Stimulated activated effector memory CD8-positive, alpha-beta T cell treated with anti-CD3 and anti-CD28 coated beads, Interleukin-12 subunit alpha, Interleukin-12 subunit beta, amount 100 ng/mL, for 72 hours (primary cell): Measurements from ENCODE around the gene CISD2.
A peak's percentile ranks its signal among the peaks of the same experiment; 100 is the strongest.
"Not testable (repeated sequence)": the region's sequence is repeated elsewhere in the genome, so short reads cannot be mapped to it uniquely, and the experiment has no call there.

ENCODE experiments used
- ATAC-seq: fragments of 150-1000 bp; cut with Tn5 transposase; 2 replicates; pipeline ENCODE4 v1.10.0; 2021
- DNase-seq, 2 donors: peaks; one replicate each; pipeline ENCODE4 v3.0.0; 2021 to 2022; ENCODE audit warnings: low spot score in 2 of 2
- H3K27ac Mint-ChIP-seq: one replicate; pipeline ENCODE4 v1.8.0; 2022; ENCODE audit warnings: mild to moderate bottlenecking, mixed read lengths
- H3K36me3 Mint-ChIP-seq: one replicate; pipeline ENCODE4 v1.8.0; 2022; ENCODE audit warnings: mild to moderate bottlenecking, mixed read lengths
- H3K4me1 Mint-ChIP-seq: one replicate; pipeline ENCODE4 v1.8.0; 2022; ENCODE audit warnings: mixed read lengths
- H3K4me3 Mint-ChIP-seq: one replicate; pipeline ENCODE4 v1.8.0; 2022; ENCODE audit warnings: mild to moderate bottlenecking, mixed read lengths
- H3K9me3 Mint-ChIP-seq: one replicate; pipeline ENCODE4 v1.8.0; 2022; ENCODE audit warnings: mixed read lengths

The CISD2 gene

DNA sequence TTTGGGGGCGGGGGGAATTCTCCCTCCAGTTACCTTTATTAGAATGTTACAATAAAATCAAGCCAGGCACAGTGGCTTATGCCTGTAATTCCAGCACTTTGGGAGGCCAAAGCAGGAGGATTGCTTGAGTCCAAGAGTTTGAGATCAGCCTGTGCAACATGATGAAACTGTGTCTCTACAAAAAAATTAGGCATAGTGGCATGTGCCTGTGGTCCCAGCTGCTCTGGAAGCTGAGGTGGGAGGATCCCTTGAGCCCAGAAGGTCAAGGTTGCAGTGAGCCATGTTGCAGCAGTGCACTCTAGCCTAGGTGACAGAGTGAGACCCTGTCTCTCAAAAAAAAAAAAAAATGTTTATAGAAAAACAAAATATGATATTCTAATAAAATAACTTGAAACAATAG is 36.1 kb upstream of the CISD2 start:
- Mint-ChIP-seq H3K36me3 (no peaks in the 10 kb centered on the region), H3K9me3 (no peaks in the 10 kb centered on the region), H3K4me3 (no peak overlapping the region), H3K27ac (no peak overlapping the region), H3K4me1 (peaks cover 21% of the 10 kb centered on the region)
- no peak for ATAC-seq
- DNase-seq: no peak

DNA sequence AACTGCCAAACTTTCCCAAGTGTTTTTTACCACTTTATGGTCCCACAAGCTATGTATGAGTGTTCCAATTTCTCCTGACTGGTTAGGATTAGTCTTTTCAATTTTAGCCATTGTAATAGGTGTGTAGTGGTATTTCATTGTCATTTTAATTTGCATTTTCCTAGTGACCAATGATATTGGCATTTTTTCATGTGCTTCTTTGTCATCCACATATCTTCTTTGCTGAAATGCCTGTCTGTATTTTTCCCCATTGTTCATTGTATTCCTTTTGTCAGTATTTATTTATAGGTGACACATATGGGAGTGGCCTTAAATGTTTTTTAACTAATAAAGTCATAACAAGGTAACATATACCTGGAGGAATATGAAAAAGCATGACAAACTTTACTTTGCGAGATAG is 32.2 kb upstream of the CISD2 start:
- Mint-ChIP-seq H3K27ac (no peak overlapping the region), H3K4me3 (no peak overlapping the region), H3K4me1 (peaks cover 7% of the 10 kb centered on the region), H3K36me3 (no peaks in the 10 kb centered on the region), H3K9me3 (no peaks in the 10 kb centered on the region)
- ATAC-seq (no peak), DNase-seq (no peak)

- H3K4me1 Mint-ChIP-seq: peaks cover 5% of the 10 kb centered on the region
- H3K36me3 Mint-ChIP-seq: no peaks in the 10 kb centered on the region
- ATAC-seq (no peak), DNase-seq (no peak)
- H3K27ac Mint-ChIP-seq: no peak overlapping the region
- no peaks in the 10 kb centered on the region for H3K9me3 Mint-ChIP-seq
- H3K4me3 Mint-ChIP-seq: no peak overlapping the region
These were observed 26.4 kb upstream of the CISD2 start for GRCh38 chr4:102842367-102842766.

DNA sequence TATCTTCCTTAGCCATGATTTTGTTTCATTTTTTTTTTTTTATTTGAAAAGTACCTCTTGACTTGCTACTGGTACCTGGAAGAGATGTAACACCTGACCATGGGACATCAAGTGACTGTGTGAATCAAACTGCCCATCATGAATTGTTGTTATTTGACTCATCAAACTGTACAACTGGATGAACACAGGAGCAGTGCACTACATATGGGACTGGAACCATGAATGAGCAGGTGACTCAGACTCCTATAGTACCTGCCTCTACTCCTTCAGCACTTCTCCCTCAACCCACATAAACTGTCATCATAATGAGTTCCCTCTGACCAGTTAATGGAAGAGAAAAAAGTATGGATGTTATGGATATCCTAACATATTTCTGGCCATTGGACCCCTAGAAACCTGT is 25.5 kb upstream of the CISD2 start:
- ATAC-seq (peak; percentile 55), DNase-seq (no peak)
- H3K9me3 Mint-ChIP-seq: no peaks in the 10 kb centered on the region
- H3K4me1 Mint-ChIP-seq: peaks cover 5% of the 10 kb centered on the region
- H3K36me3 Mint-ChIP-seq: no peaks in the 10 kb centered on the region
- H3K27ac Mint-ChIP-seq: no peak overlapping the region
- H3K4me3 Mint-ChIP-seq: no peak overlapping the region

DNA sequence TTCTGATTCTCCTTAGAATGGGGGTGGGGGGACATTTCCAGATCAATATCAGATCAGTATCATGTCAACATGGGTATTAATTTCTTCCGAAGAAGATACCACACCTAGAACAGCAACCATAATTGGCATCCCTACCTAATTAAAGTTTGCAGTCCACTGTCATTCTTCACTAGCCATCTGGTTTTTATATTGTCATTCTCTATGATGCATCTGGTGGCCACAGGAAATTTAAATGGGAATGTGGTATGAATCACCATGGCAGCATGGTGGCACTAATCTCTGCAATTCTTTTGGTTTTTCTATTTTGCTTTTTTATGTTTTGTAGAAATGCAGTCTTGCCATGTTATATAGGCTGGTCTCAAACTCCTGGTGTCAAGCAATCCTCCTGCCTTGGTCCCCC is 24.9 kb upstream of the CISD2 start:
- no peaks in the 10 kb centered on the region for H3K36me3 Mint-ChIP-seq
- no peak overlapping the region for H3K4me3 Mint-ChIP-seq
- DNase-seq (no peak), ATAC-seq (no peak)
- H3K9me3 Mint-ChIP-seq: no peaks in the 10 kb centered on the region
- H3K27ac Mint-ChIP-seq: no peak overlapping the region
- H3K4me1 Mint-ChIP-seq: peaks cover 5% of the 10 kb centered on the region

GRCh38 chr4:102847687-102848086 is 21.1 kb upstream of the CISD2 start:
- H3K4me3 Mint-ChIP-seq: no peak overlapping the region
- no peak overlapping the region for H3K27ac Mint-ChIP-seq
- peaks cover 8% of the 10 kb centered on the region for H3K4me1 Mint-ChIP-seq
- H3K36me3 Mint-ChIP-seq: no peaks in the 10 kb centered on the region
- ATAC-seq: no peak
- H3K9me3 Mint-ChIP-seq: no peaks in the 10 kb centered on the region
- DNase-seq: no peak

DNA sequence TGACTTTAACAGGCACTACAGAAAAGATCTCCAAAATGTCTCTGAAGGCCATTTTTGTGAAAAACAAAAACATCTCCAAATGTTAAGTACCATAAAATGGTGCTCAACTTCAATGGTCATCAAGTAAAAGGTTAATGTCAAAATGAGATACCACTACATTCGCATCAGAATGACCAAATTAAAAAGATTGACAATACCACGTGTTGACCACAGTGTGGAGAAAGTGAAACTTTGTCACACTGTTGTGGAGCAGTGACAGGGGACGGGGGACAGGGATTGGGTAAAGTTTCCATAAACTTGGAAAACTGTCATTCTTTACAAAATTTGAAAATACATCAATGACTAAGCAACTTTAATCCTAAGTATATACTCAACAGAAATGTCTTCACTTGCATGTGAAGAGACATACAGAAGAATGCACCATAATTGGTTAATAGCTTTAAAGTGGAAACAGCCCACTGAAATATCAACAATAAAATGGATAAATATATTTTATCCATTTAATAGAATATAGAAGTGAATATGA is 19.1 kb upstream of the CISD2 start:
- no peak for DNase-seq
- no peak for ATAC-seq
- Mint-ChIP-seq H3K36me3 (no peaks in the 10 kb centered on the region), H3K9me3 (no peaks in the 10 kb centered on the region), H3K27ac (no peak overlapping the region), H3K4me1 (peaks cover 5% of the 10 kb centered on the region), H3K4me3 (no peak overlapping the region)

DNA sequence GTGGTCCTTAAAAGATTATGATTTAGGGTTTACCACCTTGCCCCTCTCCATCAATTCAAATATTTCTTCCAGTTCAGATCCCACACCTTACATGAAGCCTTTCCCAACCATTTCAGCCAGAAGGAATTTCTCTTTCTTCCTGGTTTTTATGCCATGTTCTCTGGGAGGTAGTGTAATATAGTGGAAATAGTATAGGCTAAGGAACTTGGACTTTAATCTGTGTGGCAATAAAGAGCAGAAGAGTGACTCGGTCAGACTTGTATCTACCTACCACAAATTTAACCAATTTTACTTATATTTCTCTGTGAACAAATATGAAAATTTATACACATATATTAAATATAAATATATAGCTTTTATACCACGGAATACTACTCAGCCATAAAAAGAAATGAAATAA is 18.4 kb upstream of the CISD2 start:
- Mint-ChIP-seq H3K4me3 (no peak overlapping the region), H3K9me3 (no peaks in the 10 kb centered on the region), H3K4me1 (peaks cover 5% of the 10 kb centered on the region), H3K36me3 (no peaks in the 10 kb centered on the region), H3K27ac (no peak overlapping the region)
- ATAC-seq: no peak
- DNase-seq: no peak

- H3K27ac Mint-ChIP-seq: no peak overlapping the region
- H3K9me3 Mint-ChIP-seq: peaks cover 17% of the 10 kb centered on the region
- no peaks in the 10 kb centered on the region for H3K4me1 Mint-ChIP-seq
- no peak for ATAC-seq
- H3K4me3 Mint-ChIP-seq: no peak overlapping the region
- DNase-seq: no peak
- H3K36me3 Mint-ChIP-seq: no peaks in the 10 kb centered on the region
These were observed 9.8 kb upstream of the CISD2 start for GRCh38 chr4:102858828-102859464.

DNA sequence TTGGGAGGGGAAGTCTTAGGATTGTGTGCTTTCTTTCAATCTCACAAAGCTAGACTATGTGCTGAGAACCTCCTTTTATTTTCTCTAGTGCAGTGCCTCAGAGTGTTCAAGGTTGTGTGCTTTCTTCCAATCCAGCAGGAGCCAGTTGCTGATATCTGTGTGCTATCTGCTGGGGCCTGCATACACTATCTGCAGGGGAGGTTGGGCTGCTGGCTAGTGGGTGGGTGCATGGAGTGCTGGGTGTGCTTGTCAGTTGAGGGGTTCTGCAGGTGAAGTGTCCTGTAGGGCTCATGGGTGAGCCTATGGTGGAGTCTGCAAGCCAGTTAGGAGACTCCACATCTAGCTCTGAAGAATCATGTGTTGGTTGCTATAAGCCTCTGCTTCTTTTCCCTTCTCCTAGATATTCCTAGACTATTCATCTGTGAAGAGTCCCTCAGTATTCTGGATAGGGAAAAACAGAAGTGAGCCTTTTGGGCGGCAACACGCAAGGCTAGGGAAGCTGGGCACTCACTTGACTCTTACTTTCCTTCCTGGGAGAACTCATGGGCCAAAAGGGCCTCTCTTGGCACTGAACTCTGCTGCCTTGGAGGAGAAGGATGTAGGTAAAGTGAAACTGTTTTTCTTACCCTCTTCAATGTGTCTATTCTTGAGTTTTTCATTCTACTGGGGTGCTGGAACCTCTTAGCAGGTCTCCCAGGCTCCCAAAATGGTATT is 8.0 kb upstream of the CISD2 start:
- DNase-seq (no peak), ATAC-seq (no peak)
- Mint-ChIP-seq H3K4me1 (peaks cover 13% of the 10 kb centered on the region), H3K4me3 (no peak overlapping the region), H3K27ac (no peak overlapping the region), H3K36me3 (no peaks in the 10 kb centered on the region), H3K9me3 (peaks cover 17% of the 10 kb centered on the region)

GRCh38 chr4:102862016-102862415 is 6.8 kb upstream of the CISD2 start:
- Mint-ChIP-seq H3K4me3 (no peak overlapping the region), H3K4me1 (peaks cover 14% of the 10 kb centered on the region), H3K27ac (no peak overlapping the region), H3K9me3 (peaks cover 17% of the 10 kb centered on the region), H3K36me3 (no peaks in the 10 kb centered on the region)
- ATAC-seq (no peak), DNase-seq (no peak)

DNA sequence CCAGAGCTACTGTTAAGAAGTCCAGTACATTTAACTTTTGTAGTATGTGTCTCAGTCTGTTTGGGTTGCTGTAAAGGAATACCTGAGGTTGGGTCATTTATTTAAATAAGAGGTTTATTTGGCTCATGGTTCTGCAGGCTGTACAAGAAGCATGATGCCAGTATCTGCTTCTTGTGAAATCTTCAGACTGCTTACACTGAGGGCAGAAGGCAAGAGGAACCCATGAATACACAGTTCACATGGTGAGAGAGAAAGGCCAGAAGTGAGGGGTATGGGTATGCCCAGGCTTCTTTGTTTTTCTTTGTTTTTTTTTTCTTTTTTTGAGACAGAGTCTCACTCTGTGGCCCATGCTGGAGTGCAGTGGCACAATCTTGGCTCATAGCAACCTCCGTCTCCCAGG is 6.0 kb upstream of the CISD2 start:
- ATAC-seq: no peak
- no peak overlapping the region for H3K4me3 Mint-ChIP-seq
- DNase-seq: no peak
- H3K36me3 Mint-ChIP-seq: no peaks in the 10 kb centered on the region
- H3K27ac Mint-ChIP-seq: no peak overlapping the region
- peaks cover 14% of the 10 kb centered on the region for H3K4me1 Mint-ChIP-seq
- peaks cover 17% of the 10 kb centered on the region for H3K9me3 Mint-ChIP-seq

DNA sequence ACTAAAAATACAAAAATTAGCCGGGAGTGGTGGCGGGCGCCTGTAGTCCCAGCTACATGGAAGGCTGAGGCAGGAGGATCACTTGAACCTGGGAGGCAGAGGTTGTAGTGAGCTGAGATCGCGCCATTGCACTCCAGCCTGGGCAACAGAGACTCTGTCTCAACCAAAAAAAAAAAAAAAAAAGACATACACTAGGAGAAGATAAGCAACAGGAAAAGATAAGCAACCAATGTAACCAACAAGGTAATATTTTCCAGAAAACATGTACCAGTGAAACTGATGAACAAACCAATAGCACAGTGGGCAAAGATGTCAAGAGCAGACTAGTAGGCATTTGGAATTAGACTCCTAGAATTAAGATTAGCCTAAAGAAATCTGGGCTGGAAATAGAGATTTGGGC is 3.5 kb upstream of the CISD2 start:
- DNase-seq: not testable (repeated sequence)

GRCh38 chr4:102867278-102868152 is 1.3 kb upstream of the CISD2 start:
- Mint-ChIP-seq H3K4me3 (peak overlapping the region; percentile 96), H3K36me3 (peaks cover 8% of the 10 kb centered on the region), H3K4me1 (peaks cover 24% of the 10 kb centered on the region), H3K9me3 (no peaks in the 10 kb centered on the region), H3K27ac (peak overlapping the region; percentile 99)
- no peak for DNase-seq
- no peak for ATAC-seq

More for the DNA sequence above, 3.5 kb upstream of the CISD2 start:
- ATAC-seq, H3K36me3 Mint-ChIP-seq, H3K4me3 Mint-ChIP-seq, H3K27ac Mint-ChIP-seq, H3K9me3 Mint-ChIP-seq: not testable (repeated sequence)
- peaks cover 24% of the 10 kb centered on the region for H3K4me1 Mint-ChIP-seq

DNA sequence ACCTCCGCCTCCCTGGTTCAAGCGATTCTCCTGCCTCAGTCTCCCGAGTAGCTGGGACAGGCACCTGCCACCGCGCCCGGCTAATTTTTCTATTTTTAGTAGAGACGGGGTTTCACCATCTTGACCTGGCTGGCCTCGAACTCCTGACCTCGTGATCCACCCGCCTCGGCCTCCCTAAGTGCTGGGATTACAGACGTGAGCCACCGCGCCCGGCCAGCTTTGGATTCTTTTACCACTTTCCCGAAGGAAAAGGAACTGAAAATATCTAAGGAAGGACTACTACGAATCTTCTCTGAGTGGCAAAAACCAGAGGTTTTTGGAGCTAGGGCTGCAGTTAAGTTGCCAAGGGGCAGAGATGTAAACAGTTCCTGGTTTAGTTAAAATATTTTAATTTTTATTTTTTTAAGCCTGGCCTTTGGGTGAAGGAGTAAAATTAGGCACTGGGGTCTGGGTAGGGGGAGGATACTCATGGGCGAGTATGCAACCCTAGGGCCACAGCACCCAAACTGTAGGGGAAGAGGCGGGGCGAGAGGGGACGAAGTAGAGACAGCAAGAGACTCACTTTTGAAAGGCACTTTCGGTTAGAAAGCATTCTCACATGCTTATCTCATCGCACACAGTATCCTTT is 525 bp upstream of the CISD2 start:
- Mint-ChIP-seq H3K9me3 (no peaks in the 10 kb centered on the region), H3K36me3 (peaks cover 12% of the 10 kb centered on the region), H3K4me1 (peaks cover 31% of the 10 kb centered on the region), H3K27ac (peak overlapping the region; percentile 99), H3K4me3 (peak overlapping the region; percentile 96)
- DNase-seq (peak in 1 of 2 donors; percentile 65), ATAC-seq (no peak)
